ENCODE data around the gene NXF1. TPM values are rescaled to one million over a fixed set of nuclear protein-coding genes. Genes with fewer than 3 reads are reported as not detected.

The NXF1 gene
- total and polyA plus RNA-seq, 10 of the 15 experiments (the other 5 are each of a cell fraction or from before 2014, with no cell fraction given), result 20.7 to 84.9 (median 40.6) TPM

DNA sequence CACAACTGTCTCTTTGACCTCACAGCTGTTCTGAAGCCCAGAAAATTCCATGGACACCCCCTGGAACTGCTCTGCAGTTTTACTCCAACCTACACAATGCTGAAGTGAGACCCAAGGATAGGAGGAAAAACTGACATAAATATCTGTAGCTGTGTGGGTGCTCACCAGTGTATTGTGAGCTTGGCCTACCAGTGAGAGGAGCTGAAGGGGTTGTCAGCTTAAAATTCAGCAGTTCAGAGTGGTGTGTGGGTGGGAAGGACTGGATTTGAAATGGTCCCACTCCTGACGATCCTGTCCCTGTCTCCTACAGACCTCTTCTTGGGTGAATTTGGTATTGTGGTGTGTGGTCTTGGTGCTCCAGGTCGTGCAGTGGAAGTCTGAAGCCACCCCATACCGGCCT, 15.7 kb downstream of the NXF1 start:
- ChIA-PET SMC1A (ENCODE audit: uncharacterized antibody, unreplicated experiment) (interaction anchor here (1.2 to 2.9 kb wide), 5 partner anchors 51 to 95 kb away, joined by 3 to 12 read pairs (median 3); partner anchors contain the start of gene WDR74), POLR2A (interaction anchor here (0.6 to 6.0 kb wide), 13 partner anchors 11 to 1839 kb away, joined by 3 to 53 read pairs (median 5); partner anchors contain the start of genes NXF1, STX5, TAF6L and TEX54), CTCF (interaction anchor here (0.6 to 6.6 kb wide), 8 partner anchors 35 to 284 kb away, joined by 3 to 131 read pairs (median 4); partner anchors contain the start of genes HNRNPUL2, SLC3A2, STX5 and TTC9C), RAD21 (ENCODE audit: unreplicated experiment) (interaction anchor here (0.8 to 1.0 kb wide), 2 partner anchors 18 to 67 kb away, joined by 3 read pairs; partner anchors contain the start of gene TAF6L)
- H3K9me3 ChIP-seq (replicated peaks; ENCODE audit: control insufficient read depth, insufficient read depth, low read length), result no peaks in the 10 kb centered on the region
- no peak overlapping the region; the same call in 1 of the 2 replicates for H3K9ac ChIP-seq (ENCODE audit: control insufficient read depth, insufficient read depth, low read length)
- DNase-seq (ENCODE audit: low read depth, low spot score), result no peak
- peaks cover 11% of the 10 kb centered on the region for H3K4me1 ChIP-seq (ENCODE audit: control insufficient read depth, insufficient read depth, low read length)
- ATAC-seq, result no peak
- H4K20me1 ChIP-seq (ENCODE audit: control insufficient read depth, insufficient read depth), result no peaks in the 10 kb centered on the region
- intact Hi-C loops (cut with micrococcal nuclease; ENCODE audit: unreplicated experiment), result loop anchor here (5.0 kb wide), 1 partner anchor 93 kb away; the partner anchor contains the start of gene SLC3A2
- H3K79me2 ChIP-seq (ENCODE audit: control insufficient read depth, insufficient read depth, low read length), result peaks cover 42% of the 10 kb centered on the region
- H2AFZ ChIP-seq (ENCODE audit: control insufficient read depth, low read depth, low read length), result no peak overlapping the region
- FAIRE-seq, result no peak
- no peak overlapping the region; the same call in 1 of the 2 replicates for H3K4me2 ChIP-seq (ENCODE audit: control insufficient read depth, insufficient read depth)
- peaks cover 9 to 14% of the 10 kb centered on the region in 2 experiments for H3K36me3 ChIP-seq (ENCODE audit: control insufficient read depth in 2 of 2, insufficient read depth in 2 of 2, low read length in 1 of 2)
- no TSS peak for BruUV-seq (replicated peaks)
- in situ Hi-C loops (cut with MboI), result no loop called here
- no peak overlapping the region for H3K27ac ChIP-seq (ENCODE audit: control insufficient read depth, insufficient read depth)
- no peaks in the 10 kb centered on the region for H3K27me3 ChIP-seq (replicated peaks in 1 of 2; ENCODE audit: control insufficient read depth in 2 of 2, insufficient read depth in 2 of 2, low read length in 1 of 2)
- H3K4me3 ChIP-seq, result no peak overlapping the region
- 68% methylated on average over 3 of the region's 3 CpGs for WGBS (ENCODE audit: insufficient coverage, insufficient replicate concordance, low lambda C conversion rate, missing lambda C conversion rate)
- TF ChIP-seq ZNF274 (IDR thresholded peaks at IDR 0.05; ENCODE audit: insufficient read depth, insufficient read length) (no peak), MXI1 (IDR thresholded peaks at IDR 0.05; ENCODE audit: low read depth, low read length) (no peak), CHD2 (IDR thresholded peaks at IDR 0.05; ENCODE audit: borderline replicate concordance, low read depth, low read length) (no peak), RAD21 (IDR thresholded peaks at IDR 0.05; ENCODE audit: insufficient read depth, low read depth, low read length) (no peak), MEF2B (IDR thresholded peaks at IDR 0.05; ENCODE audit: partially characterized antibody, poor library complexity, severe bottlenecking) (no peak), KLF5 (IDR thresholded peaks at IDR 0.05; ENCODE audit: partially characterized antibody) (no peak), ZNF207 (IDR thresholded peaks at IDR 0.05; ENCODE audit: borderline replicate concordance) (no peak), ZNF217 (IDR thresholded peaks at IDR 0.05) (no peak)
- TF ChIP-seq, protein P1, sequence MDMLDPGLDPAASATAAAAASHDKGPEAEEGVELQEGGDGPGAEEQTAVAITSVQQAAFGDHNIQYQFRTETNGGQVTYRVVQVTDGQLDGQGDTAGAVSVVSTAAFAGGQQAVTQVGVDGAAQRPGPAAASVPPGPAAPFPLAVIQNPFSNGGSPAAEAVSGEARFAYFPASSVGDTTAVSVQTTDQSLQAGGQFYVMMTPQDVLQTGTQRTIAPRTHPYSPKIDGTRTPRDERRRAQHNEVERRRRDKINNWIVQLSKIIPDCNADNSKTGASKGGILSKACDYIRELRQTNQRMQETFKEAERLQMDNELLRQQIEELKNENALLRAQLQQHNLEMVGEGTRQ (IDR thresholded peaks at IDR 0.05; ENCODE audit: borderline replicate concordance, low read depth, low read length), result no peak
- TF ChIP-seq, protein P2, sequence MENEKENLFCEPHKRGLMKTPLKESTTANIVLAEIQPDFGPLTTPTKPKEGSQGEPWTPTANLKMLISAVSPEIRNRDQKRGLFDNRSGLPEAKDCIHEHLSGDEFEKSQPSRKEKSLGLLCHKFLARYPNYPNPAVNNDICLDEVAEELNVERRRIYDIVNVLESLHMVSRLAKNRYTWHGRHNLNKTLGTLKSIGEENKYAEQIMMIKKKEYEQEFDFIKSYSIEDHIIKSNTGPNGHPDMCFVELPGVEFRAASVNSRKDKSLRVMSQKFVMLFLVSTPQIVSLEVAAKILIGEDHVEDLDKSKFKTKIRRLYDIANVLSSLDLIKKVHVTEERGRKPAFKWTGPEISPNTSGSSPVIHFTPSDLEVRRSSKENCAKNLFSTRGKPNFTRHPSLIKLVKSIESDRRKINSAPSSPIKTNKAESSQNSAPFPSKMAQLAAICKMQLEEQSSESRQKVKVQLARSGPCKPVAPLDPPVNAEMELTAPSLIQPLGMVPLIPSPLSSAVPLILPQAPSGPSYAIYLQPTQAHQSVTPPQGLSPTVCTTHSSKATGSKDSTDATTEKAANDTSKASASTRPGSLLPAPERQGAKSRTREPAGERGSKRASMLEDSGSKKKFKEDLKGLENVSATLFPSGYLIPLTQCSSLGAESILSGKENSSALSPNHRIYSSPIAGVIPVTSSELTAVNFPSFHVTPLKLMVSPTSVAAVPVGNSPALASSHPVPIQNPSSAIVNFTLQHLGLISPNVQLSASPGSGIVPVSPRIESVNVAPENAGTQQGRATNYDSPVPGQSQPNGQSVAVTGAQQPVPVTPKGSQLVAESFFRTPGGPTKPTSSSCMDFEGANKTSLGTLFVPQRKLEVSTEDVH (IDR thresholded peaks at IDR 0.05; ENCODE audit: low read depth, partially characterized antibody), result no peak
